Bronchial epithelial cell (primary cell): ENCODE results near the gene NCAM1. TPM values are rescaled to one million over a fixed set of nuclear protein-coding genes. Genes with fewer than 3 reads are reported as not detected.

Experiments used
- DNase-seq: peaks from one replicate; pipeline ENCODE4 v3.0.0-alpha.2; 2010; ENCODE audit warnings: low read depth
- FAIRE-seq: peaks from 2 replicates; lab custom pipeline; 2011; peaks lifted over from hg19 to GRCh38; lab: Jason Lieb, UNC
- H3K27me3 ChIP-seq: 2 replicates; pipeline ENCODE4 v1.5.1; 2011; ENCODE audit warnings: low read length; ENCODE audit not compliant: control insufficient read depth, insufficient read depth
- H3K36me3 ChIP-seq: 2 replicates; pipeline ENCODE4 v1.5.1; 2011; ENCODE audit warnings: low read length; ENCODE audit not compliant: control insufficient read depth, insufficient read depth
- H3K4me3 ChIP-seq: 2 replicates; pipeline ENCODE4 v1.5.1; 2011; ENCODE audit warnings: mild to moderate bottlenecking, low read depth, low read length, control low read depth
- total RNA-seq: library from RNA; depleted of rRNA; stranded (reverse); fragments of >200 nt; gene quantifications from 2 replicates; pipeline ENCODE4 v1.2.1, GENCODE V29; 2014
- TF ChIP-seq, protein P1 (sequence below): IDR thresholded peaks from 2 replicates; pipeline ENCODE4 v1.5.1; 2011; ENCODE audit warnings: mild to moderate bottlenecking, moderate library complexity, low read length, control low read depth, inconsistent platforms; ENCODE audit not compliant: insufficient read depth, severe bottlenecking

NCAM1 gene
- total RNA-seq, 1 donor from 2014 or later: under 0.01 TPM

- Histone ChIP-seq H3K27me3 (no peaks in the 10 kb centered on the region), H3K36me3 (no peaks in the 10 kb centered on the region), H3K4me3 (no peak overlapping the region)
- DNase-seq: no peak
- FAIRE-seq: no peak
- TF ChIP-seq, protein P1, sequence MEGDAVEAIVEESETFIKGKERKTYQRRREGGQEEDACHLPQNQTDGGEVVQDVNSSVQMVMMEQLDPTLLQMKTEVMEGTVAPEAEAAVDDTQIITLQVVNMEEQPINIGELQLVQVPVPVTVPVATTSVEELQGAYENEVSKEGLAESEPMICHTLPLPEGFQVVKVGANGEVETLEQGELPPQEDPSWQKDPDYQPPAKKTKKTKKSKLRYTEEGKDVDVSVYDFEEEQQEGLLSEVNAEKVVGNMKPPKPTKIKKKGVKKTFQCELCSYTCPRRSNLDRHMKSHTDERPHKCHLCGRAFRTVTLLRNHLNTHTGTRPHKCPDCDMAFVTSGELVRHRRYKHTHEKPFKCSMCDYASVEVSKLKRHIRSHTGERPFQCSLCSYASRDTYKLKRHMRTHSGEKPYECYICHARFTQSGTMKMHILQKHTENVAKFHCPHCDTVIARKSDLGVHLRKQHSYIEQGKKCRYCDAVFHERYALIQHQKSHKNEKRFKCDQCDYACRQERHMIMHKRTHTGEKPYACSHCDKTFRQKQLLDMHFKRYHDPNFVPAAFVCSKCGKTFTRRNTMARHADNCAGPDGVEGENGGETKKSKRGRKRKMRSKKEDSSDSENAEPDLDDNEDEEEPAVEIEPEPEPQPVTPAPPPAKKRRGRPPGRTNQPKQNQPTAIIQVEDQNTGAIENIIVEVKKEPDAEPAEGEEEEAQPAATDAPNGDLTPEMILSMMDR: no peak
Observed at GRCh38 chr11:113105592-113105991, 144.4 kb downstream of the NCAM1 start.

- DNase-seq: no peak
- Histone ChIP-seq H3K27me3 (no peaks in the 10 kb centered on the region), H3K4me3 (no peak overlapping the region), H3K36me3 (no peaks in the 10 kb centered on the region)
- TF ChIP-seq, protein P1: no peak
- FAIRE-seq: no peak
Observed at GRCh38 chr11:113106507-113106906, 145.3 kb downstream of the NCAM1 start.

DNA sequence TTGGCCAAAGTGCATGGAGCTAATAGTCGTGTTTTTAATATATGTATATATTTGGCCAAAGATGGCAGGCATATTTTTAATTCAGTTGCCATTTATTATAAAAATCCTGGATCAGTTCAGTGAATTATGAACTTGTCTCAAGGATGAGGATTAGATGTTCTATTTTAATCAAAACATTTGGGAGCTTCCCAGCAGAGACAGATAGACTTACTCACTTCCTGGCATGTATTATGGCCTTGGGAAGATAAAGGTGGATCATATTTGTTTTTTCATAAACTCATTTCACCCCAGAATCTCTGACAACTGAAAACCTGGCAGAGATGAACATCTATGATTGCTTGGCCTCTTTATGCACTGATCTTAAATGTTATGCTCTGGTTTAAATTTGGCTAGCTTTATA is 148.8 kb downstream of the NCAM1 start:
- Histone ChIP-seq H3K27me3 (no peaks in the 10 kb centered on the region), H3K36me3 (no peaks in the 10 kb centered on the region), H3K4me3 (no peak overlapping the region)
- TF ChIP-seq, protein P1: no peak
- DNase-seq (no peak), FAIRE-seq (no peak)

GRCh38 chr11:113111156-113111555 is 149.9 kb downstream of the NCAM1 start:
- FAIRE-seq: no peak
- Histone ChIP-seq H3K36me3 (no peaks in the 10 kb centered on the region), H3K27me3 (no peaks in the 10 kb centered on the region), H3K4me3 (no peak overlapping the region)
- no peak for DNase-seq
- TF ChIP-seq, protein P1: no peak

- no peak for FAIRE-seq
- Histone ChIP-seq H3K4me3 (no peak overlapping the region), H3K27me3 (no peaks in the 10 kb centered on the region), H3K36me3 (no peaks in the 10 kb centered on the region)
- TF ChIP-seq, protein P1: no peak
- no peak for DNase-seq
Observed at GRCh38 chr11:113112307-113112706, 151.1 kb downstream of the NCAM1 start.
